Measurements from ENCODE around the gene LCNL1.

LCNL1 gene

GRCh38 chr9:137009938-137010732, 27.3 kb downstream of the LCNL1 start:
- no peak overlapping the region for H3K4me3 Mint-ChIP-seq
- H3K4me1 Mint-ChIP-seq: no peaks in the 10 kb centered on the region
- no peaks in the 10 kb centered on the region for H3K27me3 Mint-ChIP-seq (ENCODE audit: low read depth)
- H3K36me3 Mint-ChIP-seq (ENCODE audit: low read depth): no peaks in the 10 kb centered on the region
- no peaks in the 10 kb centered on the region for H3K9me3 Mint-ChIP-seq
- H3K27ac Mint-ChIP-seq: no peak overlapping the region
- TF ChIP-seq CTCF (IDR thresholded peaks at IDR 0.05; ENCODE audit: unreplicated experiment in 3 of 3): no peak

- no peak for TF ChIP-seq CTCF (IDR thresholded peaks at IDR 0.05; ENCODE audit: unreplicated experiment in 3 of 3)
- H3K27me3 Mint-ChIP-seq (ENCODE audit: low read depth): no peaks in the 10 kb centered on the region
- H3K9me3 Mint-ChIP-seq: no peaks in the 10 kb centered on the region
- H3K4me1 Mint-ChIP-seq: no peaks in the 10 kb centered on the region
- H3K36me3 Mint-ChIP-seq (ENCODE audit: low read depth): peaks cover 3% of the 10 kb centered on the region
- H3K4me3 Mint-ChIP-seq: no peak overlapping the region
- H3K27ac Mint-ChIP-seq: no peak overlapping the region
These were observed 28.4 kb downstream of the LCNL1 start for GRCh38 chr9:137011156-137011555.

- no peaks in the 10 kb centered on the region for H3K9me3 Mint-ChIP-seq
- no peaks in the 10 kb centered on the region for H3K4me1 Mint-ChIP-seq
- no peaks in the 10 kb centered on the region for H3K27me3 Mint-ChIP-seq (ENCODE audit: low read depth)
- no peak overlapping the region for H3K27ac Mint-ChIP-seq
- H3K36me3 Mint-ChIP-seq (ENCODE audit: low read depth): peaks cover 8% of the 10 kb centered on the region
- no peak overlapping the region for H3K4me3 Mint-ChIP-seq
- TF ChIP-seq CTCF (IDR thresholded peaks at IDR 0.05; ENCODE audit: unreplicated experiment in 3 of 3): no peak
These were observed 29.3 kb downstream of the LCNL1 start for GRCh38 chr9:137011907-137012675.

GRCh38 chr9:137012694-137013570, 30.1 kb downstream of the LCNL1 start:
- H3K9me3 Mint-ChIP-seq: no peaks in the 10 kb centered on the region
- no peak for TF ChIP-seq CTCF (IDR thresholded peaks at IDR 0.05; ENCODE audit: unreplicated experiment in 3 of 3)
- H3K27ac Mint-ChIP-seq: no peak overlapping the region
- peaks cover 8% of the 10 kb centered on the region for H3K36me3 Mint-ChIP-seq (ENCODE audit: low read depth)
- no peak overlapping the region for H3K4me3 Mint-ChIP-seq
- no peaks in the 10 kb centered on the region for H3K4me1 Mint-ChIP-seq
- no peaks in the 10 kb centered on the region for H3K27me3 Mint-ChIP-seq (ENCODE audit: low read depth)

- H3K4me3 Mint-ChIP-seq: no peak overlapping the region
- no peak overlapping the region for H3K27ac Mint-ChIP-seq
- H3K9me3 Mint-ChIP-seq: no peaks in the 10 kb centered on the region
- peaks cover 8% of the 10 kb centered on the region for H3K36me3 Mint-ChIP-seq (ENCODE audit: low read depth)
- TF ChIP-seq CTCF (IDR thresholded peaks at IDR 0.05; ENCODE audit: unreplicated experiment in 3 of 3): no peak
- no peaks in the 10 kb centered on the region for H3K4me1 Mint-ChIP-seq
- no peaks in the 10 kb centered on the region for H3K27me3 Mint-ChIP-seq (ENCODE audit: low read depth)
These were observed 30.8 kb downstream of the LCNL1 start for GRCh38 chr9:137013571-137013940.
